ENCODE measurements around the gene ENKUR. TPM values are rescaled to one million over a fixed set of nuclear protein-coding genes. Genes with fewer than 3 reads are reported as not detected.

ENKUR gene
- total RNA-seq, 4 donors from 2014 or later, result not detected

DNA sequence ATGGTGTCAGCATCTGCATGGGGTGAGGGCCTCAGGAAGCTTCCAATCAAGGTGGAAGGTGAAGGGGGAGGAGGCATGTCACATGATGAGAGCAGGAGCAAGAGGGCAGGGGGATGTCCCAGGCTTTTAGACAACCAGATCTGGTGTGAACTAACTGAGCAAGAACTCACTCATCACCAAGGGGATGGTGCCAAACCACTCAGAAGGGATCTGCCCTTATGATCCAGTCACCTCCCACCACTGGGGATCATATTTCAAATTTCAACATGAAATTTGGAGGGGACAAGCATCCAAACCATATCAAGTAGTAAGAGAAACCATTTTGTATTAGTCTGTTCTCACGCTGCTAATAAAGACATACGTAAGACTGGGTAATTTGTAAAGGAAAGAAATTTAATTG is 34.0 kb upstream of the ENKUR start:
- no peak overlapping the region for H3K4me3 ChIP-seq
- DNase-seq (ENCODE audit: low spot score in 2 of 2), result no peak
- 97% methylated on average over 2 of the region's 2 CpGs for WGBS, 2 donors
- H3K4me1 ChIP-seq, result peaks cover 0 to 15% (median 0%) of the 10 kb centered on the region in 4 donors
- TF ChIP-seq, protein P1, sequence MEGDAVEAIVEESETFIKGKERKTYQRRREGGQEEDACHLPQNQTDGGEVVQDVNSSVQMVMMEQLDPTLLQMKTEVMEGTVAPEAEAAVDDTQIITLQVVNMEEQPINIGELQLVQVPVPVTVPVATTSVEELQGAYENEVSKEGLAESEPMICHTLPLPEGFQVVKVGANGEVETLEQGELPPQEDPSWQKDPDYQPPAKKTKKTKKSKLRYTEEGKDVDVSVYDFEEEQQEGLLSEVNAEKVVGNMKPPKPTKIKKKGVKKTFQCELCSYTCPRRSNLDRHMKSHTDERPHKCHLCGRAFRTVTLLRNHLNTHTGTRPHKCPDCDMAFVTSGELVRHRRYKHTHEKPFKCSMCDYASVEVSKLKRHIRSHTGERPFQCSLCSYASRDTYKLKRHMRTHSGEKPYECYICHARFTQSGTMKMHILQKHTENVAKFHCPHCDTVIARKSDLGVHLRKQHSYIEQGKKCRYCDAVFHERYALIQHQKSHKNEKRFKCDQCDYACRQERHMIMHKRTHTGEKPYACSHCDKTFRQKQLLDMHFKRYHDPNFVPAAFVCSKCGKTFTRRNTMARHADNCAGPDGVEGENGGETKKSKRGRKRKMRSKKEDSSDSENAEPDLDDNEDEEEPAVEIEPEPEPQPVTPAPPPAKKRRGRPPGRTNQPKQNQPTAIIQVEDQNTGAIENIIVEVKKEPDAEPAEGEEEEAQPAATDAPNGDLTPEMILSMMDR (IDR thresholded peaks at IDR 0.05), result no peak
- TF ChIP-seq EP300 (IDR thresholded peaks at IDR 0.05) (no peak), POLR2A (IDR thresholded peaks at IDR 0.05) (no peak)
- no peak overlapping the region for H3K27ac ChIP-seq
- no peaks in the 10 kb centered on the region for H3K36me3 ChIP-seq
- no peaks in the 10 kb centered on the region for H3K9me3 ChIP-seq
- H3K27me3 ChIP-seq, result no peaks in the 10 kb centered on the region

DNA sequence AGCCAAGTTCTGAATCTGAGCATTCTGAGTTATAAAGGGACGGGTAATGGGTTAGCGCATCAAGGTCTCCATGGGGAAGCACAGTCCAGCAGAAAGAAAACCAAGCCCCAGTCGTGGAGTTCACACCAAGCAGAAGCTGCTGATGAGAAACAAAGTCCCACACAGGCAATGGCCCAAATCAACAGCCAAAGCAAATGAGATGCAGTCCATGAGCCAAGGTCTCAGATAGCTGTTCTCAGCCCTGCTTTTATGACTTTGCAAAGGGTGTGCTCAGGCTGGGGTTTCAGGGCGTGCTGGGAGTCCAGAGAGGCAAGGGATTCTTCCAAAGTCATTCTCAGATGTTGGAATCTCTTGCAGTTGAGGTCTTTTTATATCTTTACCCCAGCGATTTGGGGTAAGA is 32.5 kb upstream of the ENKUR start:
- no peaks in the 10 kb centered on the region for H3K27me3 ChIP-seq
- whole genome bisulfite sequencing, 2 donors, result 60 to 67% methylated on average over 5 of the region's 5 CpGs
- H3K9me3 ChIP-seq, result no peaks in the 10 kb centered on the region
- no peaks in the 10 kb centered on the region for H3K36me3 ChIP-seq
- no peak overlapping the region for H3K4me3 ChIP-seq
- peak in 1 of 2 donors; percentile 36 for DNase-seq (ENCODE audit: low spot score in 2 of 2)
- TF ChIP-seq EP300 (IDR thresholded peaks at IDR 0.05) (no peak), POLR2A (IDR thresholded peaks at IDR 0.05) (no peak)
- TF ChIP-seq, protein P1 (IDR thresholded peaks at IDR 0.05), result no peak
- H3K27ac ChIP-seq, result peak overlapping the region in 1 of 4 donors; percentile 25
- H3K4me1 ChIP-seq, result peaks cover 0 to 15% (median 0%) of the 10 kb centered on the region in 4 donors

DNA sequence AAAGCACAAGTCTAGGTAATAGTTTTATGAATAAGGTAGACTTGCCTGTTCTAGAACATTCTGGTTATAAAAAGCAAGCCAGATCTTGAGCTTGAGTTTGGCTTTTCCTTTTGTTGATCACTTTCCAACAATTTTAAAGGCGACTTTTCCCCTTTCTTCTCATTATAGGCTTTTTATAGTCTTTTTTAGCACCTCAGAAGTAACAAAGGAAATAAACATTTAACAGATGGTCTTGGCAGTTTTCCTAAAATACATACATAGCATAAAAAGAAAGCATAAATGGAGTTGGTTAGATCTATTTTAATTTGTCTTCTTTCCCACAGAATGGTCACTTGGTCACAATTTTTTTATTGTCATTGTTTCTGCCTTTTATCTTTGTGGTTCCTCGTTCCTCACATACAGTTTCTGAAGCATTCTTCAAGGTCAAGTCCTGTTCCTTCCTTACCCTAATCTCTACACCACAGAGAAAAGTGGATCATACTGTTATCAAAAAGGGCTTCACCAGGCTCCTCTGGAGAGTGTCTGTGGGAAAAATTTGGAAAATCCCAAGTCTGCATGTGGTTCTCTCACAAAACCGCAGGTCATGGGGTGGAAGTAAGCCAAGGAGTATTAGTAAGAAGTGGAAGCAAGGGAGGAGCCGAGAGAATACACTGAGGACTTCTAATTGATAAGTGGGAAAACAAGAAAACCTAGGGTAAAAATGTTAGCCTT is 31.8 kb upstream of the ENKUR start:
- Histone ChIP-seq H3K27ac (peak overlapping the region in 1 of 4 donors; percentile 25), H3K36me3 (no peaks in the 10 kb centered on the region), H3K4me1 (peaks cover 0 to 15% (median 0%) of the 10 kb centered on the region in 4 donors), H3K27me3 (no peaks in the 10 kb centered on the region), H3K4me3 (no peak overlapping the region), H3K9me3 (no peaks in the 10 kb centered on the region)
- peak in 1 of 2 donors; percentile 53 for DNase-seq (ENCODE audit: low spot score in 2 of 2)
- 44 to 50% methylated on average over 4 of the region's 4 CpGs for WGBS, 2 donors
- TF ChIP-seq EP300 (IDR thresholded peaks at IDR 0.05) (no peak), POLR2A (IDR thresholded peaks at IDR 0.05) (no peak)
- TF ChIP-seq, protein P1 (IDR thresholded peaks at IDR 0.05), result no peak

DNA sequence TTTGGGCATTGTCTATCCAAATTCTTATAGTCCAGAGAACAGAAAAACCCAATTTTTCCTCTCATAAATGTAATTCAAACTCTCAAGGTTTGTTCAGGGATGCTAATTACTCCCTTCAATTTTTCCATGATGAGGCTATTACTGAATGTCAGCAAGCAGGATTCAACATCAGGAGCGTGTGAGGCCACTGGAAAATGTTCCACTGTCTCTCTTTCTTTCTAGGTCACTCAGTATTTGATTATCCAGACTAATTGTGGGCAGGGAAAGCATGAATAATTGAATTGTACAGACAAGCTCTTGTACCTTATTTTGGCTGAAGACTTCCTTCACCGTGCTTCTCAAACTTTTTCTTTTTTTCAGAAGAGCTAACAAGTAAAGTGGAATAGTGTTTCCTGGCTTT is 31.1 kb upstream of the ENKUR start:
- Histone ChIP-seq H3K4me1 (peaks cover 0 to 15% (median 0%) of the 10 kb centered on the region in 4 donors), H3K27me3 (no peaks in the 10 kb centered on the region), H3K9me3 (no peaks in the 10 kb centered on the region), H3K27ac (no peak overlapping the region), H3K36me3 (no peaks in the 10 kb centered on the region), H3K4me3 (no peak overlapping the region)
- 31 to 37% methylated on average over 2 of the region's 2 CpGs for WGBS, 2 donors
- TF ChIP-seq POLR2A (IDR thresholded peaks at IDR 0.05), result no peak
- DNase-seq (ENCODE audit: low spot score in 2 of 2), result no peak

DNA sequence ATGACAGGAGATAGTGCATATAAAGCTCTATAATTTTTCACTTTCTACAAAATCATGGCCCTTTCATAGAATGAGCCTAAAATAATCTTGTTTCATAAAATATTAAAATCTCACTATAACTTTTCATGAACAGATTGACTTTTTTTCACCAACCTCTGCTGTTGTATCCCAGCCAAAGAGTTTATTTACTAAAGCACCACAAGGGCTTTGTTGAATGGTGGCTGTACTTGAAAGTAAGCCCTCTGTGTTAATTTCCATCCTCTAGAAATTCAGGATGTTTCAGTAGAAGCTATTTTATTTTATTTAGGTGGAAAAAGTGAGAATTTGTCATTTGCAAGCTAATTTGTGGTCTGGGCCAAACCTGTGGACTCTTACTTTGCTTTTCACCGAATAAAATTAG is 30.7 kb upstream of the ENKUR start:
- Histone ChIP-seq H3K4me3 (no peak overlapping the region), H3K27me3 (no peaks in the 10 kb centered on the region), H3K4me1 (peaks cover 0 to 15% (median 0%) of the 10 kb centered on the region in 4 donors), H3K36me3 (no peaks in the 10 kb centered on the region), H3K27ac (no peak overlapping the region), H3K9me3 (no peaks in the 10 kb centered on the region)
- no peak for DNase-seq (ENCODE audit: low spot score in 2 of 2)
- WGBS, 2 donors, result 74% methylated on average over 1 of the region's 1 CpG
- TF ChIP-seq POLR2A (IDR thresholded peaks at IDR 0.05), result no peak
- TF ChIP-seq, protein P1 (IDR thresholded peaks at IDR 0.05), result no peak

All from tibial nerve (tissue), 4 donors.